SKM-1 treated with dmso at 0.1 percent for 144 hours (cell line): ENCODE results near the gene KISS1.
"Not testable (repeated sequence)": the region's sequence is repeated elsewhere in the genome, so short reads cannot be mapped to it uniquely, and the experiment has no call there.

Source experiments
- DNase-seq: peaks from one replicate; lab custom pipeline; 2025; ENCODE audit not compliant: unreplicated experiment; lab: John Stamatoyannopoulos, UW

KISS1 gene, protein sequence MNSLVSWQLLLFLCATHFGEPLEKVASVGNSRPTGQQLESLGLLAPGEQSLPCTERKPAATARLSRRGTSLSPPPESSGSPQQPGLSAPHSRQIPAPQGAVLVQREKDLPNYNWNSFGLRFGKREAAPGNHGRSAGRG

GRCh38 chr1:204196068-204196795 is at the start of gene KISS1:
Gene KISS1 (minus strand): TSS chr1:204196491. CDS start chr1:204192876, 3,615 bp downstream.
- no peak for DNase-seq

GRCh38 chr1:204242920-204243319 is 46.6 kb upstream of the KISS1 start:
- no peak for DNase-seq

DNA sequence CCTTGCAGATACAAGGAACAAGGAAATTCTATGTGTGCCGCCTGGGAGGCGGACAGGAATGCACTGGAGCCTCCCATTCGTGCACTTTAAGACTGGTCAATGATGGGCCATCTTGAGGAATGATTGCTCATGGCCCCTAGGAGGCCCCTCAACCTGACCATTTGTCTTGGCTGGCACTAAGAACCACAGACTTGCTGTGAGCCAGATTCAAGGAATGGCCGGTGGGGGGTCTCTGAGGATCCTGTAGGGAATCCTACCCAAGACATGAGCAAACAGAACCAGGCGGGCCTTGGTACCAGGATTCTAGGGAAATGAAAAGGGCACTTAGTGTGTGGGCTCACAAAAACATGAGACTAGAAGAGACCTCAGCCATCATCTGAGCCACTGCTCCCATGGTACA is 45.6 kb upstream of the KISS1 start:
- no peak for DNase-seq

DNA sequence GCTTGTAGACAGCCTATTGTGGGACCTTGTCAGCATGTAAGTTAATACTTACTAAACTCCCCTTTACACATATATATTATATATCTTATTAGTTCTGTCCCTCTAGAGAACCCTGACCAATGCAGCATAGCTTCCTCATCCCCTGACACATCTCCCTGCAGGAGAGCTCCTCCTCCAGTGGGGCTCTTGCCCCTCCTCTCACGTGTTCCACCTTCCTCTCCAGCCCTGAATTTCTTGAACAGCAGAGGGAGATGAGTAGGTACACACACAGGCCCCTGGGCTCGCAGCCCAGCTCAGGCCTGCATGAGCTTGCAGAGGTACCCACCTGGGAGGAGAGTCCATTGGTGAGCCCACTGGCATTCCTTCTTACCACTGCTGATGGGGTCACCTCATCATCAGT is 44.8 kb upstream of the KISS1 start:
- DNase-seq = peak; percentile 28

- DNase-seq = no peak
These were observed 43.9 kb upstream of the KISS1 start for GRCh38 chr1:204240233-204240632.

GRCh38 chr1:204239401-204239800 is 43.1 kb upstream of the KISS1 start:
- not testable (repeated sequence) for DNase-seq

DNA sequence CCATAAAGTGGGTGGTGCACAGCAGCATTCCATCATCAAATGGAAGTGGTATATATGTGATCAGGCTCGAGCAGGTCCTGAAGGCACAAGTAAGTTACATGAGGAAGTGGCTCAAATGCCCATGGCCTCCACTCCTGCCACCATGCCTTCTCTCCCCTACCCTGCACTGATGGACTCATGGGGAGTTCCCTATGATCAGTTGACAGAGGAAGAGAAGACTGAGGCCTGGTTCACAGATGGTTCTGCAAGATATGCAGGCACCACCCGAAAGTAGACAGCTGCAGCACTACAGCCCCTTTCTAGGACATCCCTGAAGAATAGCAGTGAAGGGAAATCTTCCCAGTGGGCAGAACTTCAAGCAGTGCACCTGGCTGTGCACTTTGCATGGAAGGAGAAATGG is 42.2 kb upstream of the KISS1 start:
- not testable (repeated sequence) for DNase-seq

DNA sequence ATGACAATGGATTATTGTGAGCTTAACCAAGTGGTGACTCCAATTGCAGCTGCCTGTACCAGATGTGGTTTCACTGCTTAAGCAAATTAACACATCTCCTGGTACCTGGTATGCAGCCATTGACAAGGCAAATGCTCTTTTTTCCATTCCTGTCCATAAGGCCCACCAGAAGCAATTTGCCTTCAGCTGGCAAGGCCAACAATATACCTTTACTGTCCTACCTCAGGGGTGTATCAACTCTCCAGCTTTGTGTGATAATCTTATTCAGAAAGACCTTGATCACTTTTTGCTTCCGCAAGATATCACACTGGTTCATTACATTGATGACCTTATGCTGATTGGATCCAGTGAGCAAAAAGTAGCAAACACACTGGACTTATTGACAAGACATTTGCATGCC is 41.2 kb upstream of the KISS1 start:
- DNase-seq = not testable (repeated sequence)

DNA sequence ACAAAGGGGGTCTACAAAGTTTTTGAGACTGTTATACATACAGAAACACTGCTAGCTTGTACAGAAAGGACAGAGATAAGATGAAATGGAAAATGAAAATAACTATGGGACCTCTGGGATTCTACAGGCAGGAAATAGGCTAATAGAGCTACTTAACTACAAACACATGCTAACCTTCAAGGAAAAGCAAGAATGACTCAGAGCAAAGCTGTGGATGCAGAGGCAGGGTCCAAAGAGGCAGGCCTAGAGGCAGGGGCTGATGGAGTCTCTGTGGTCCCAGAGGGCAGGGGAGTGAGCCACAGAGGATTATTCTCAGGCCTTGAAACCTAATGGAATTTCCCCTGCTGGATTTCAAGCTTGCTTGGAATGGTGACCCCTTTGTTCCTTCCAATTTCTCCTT is 36.2 kb upstream of the KISS1 start:
- DNase-seq = no peak

DNA sequence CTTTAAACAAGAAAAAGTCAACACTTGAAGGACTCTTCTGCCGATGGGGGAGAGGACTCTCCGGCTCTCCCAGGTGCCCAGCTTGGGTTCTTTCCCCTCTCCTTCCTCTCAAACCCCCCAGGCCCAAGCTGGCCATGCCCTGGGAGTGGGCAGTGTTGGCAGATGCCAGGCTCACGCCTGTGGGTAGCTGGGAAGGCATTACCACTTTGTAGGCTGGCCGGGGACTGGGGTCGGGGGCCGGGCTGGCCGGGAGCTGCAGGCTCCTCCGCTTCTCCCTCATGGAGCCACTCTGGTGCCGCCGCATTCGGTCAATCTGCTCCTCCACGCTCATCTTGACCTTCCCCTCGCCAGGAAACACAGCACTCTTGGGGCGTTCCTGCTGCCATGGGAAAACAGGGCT is 33.9 kb upstream of the KISS1 start:
- DNase-seq = no peak

- DNase-seq = no peak
These were observed 32.6 kb upstream of the KISS1 start for GRCh38 chr1:204228896-204229295.

- DNase-seq = no peak
These were observed 31.9 kb upstream of the KISS1 start for GRCh38 chr1:204227996-204228785.

DNA sequence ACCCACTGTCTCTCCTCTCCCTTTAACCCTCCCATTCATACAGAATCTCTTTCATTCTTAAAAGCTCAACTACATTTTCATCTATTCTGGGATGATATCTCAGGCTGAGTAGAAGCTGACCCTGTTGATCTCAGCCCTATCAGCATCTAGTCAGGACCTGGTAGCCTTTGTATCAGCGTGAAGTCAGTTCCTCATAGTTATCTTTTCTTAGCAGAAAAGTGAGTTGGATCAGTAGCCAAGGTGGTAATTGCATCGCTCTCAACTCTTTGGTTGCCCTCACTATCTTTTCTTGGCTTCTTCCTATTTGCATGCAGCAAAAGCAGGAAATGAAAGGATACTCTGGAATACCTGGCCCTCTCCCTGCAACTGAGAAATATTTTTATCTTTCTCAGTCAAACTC is 31.1 kb upstream of the KISS1 start:
- DNase-seq = no peak

DNA sequence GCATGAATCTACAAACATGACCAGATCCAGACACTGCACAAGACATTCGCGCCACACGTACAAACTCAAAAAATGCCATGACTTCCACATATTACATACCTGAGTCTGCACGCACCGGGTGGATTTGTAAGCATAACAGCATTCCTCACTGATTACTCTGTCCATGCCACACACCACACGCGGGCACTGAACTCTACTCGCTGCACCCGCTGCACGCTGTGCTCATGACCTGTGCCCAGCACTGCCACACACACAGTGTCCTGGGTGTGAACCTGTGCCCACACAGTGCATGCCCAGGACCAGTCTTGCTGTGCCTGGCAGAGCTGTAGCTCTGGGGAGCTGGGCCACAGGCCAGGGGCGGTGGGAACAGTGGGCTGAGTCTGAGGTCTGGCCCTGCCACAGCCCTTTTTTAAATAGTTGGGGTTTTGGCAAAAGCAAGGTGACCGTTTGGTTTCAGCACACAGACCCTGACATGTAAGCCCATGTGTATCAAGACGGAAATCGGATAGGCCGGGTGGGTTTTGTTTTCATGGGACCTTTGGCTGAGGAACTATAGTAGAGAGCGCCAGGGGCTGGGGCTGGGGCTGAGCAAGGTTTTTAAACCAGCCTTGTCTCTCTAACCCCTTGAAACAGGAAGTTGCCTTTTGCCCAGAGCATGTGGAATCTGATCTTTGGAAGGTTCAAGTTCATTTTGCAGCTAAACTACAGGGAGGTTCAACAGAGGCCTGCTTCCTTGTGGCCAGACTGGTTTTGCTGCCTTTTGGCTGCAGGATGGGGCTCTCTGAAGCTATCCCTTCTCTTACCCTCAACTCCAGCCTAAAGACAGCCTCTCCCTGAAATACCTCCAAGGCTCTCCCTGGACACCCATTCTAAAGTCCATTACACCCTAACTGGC is 29.8 kb upstream of the KISS1 start:
- peak; percentile 36 for DNase-seq

DNA sequence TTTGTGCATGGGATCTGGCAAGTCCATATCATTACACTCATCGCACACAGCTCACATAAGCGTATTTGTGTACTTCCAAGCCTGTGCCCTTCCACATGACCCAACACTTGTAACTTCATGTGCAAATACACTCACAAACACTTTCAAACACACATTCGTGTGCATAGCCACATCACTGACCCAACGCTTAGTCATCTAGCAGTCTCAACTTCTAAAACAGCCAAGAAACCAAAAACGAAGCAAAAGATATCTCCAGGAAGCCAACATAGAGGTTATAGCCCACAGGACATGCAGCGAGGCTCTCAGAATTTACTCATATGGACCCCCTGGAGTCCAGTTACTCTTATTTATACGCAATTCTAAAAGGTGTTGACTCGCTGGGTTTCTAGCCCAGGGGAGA is 28.4 kb upstream of the KISS1 start:
- no peak for DNase-seq

- no peak for DNase-seq
These were observed 27.0 kb upstream of the KISS1 start for GRCh38 chr1:204223129-204223860.

- DNase-seq = no peak
These were observed 26.4 kb upstream of the KISS1 start for GRCh38 chr1:204222764-204223055.

DNA sequence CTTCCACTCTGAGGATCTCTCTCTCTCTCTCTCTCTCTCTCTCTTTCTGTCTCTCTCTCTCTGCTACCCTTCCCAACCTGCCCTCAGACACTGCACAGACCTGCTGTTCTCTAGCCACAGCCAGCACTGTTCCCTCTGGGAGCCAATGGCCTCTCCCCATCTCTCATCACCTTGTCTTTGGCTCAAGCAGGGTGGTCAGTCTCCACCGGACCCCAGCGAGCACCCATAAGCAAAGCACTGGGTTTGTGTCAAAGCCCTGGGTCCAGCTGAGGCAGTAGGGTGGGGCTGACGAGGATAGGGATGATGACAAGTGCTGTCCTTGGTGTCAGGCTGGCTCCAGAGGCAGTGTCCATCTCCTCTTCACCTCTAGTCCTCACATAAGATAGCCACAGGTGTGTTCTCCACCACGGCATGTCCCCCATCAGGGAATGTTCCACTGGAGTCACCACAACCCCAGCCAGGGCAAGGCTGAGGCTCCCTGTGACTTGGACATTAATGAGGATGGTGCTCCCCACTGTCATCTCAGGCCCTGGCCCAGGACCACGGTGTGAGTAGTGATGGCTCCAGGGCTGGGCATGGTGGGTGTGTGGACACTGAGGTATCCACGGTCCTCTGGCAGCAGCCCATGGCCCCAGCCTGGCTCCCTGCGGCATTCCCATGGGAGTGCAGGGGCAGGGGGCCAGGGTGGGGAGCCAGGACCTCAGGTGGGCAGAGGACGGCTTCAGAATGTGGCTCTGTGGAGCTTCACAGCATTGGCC is 25.9 kb upstream of the KISS1 start:
- DNase-seq = no peak

DNA sequence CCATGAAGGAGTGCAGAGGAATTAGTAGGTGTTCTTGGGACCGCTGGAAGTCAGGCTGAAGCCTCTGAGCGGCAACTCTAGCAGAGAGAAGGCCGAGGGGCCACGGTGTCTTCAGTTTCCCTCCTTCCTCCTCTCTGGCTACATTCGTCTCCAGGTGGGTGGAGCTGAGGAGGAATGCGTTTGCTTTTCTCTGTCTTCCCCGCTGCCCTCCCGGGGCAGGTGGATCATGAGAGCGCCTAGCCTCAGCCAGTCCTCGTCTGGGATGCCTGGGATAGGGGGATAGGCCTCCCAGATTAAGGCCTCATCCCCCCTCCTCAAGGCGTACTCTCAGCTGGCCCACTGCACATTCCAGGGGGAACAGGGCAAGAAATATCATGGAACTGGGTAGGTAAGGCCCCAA is 25.0 kb upstream of the KISS1 start:
- DNase-seq = no peak
